ENCODE measurements around the gene NCKAP5.

NCKAP5 gene

GRCh38 chr2:133167990-133168389, 400.3 kb downstream of the NCKAP5 start:
- DNase-seq (ENCODE audit: low read depth): no peak
- no peak for TF ChIP-seq CTCF (IDR thresholded peaks at IDR 0.05; ENCODE audit: low read depth, low read length, missing control alignments)
- H3K4me3 ChIP-seq (ENCODE audit: low read depth, low read length): no peak overlapping the region
- in situ Hi-C loops (cut with HindIII; ENCODE audit: low sequenced_read_pairs): no loop called here

GRCh38 chr2:133167223-133167622, 401.0 kb downstream of the NCKAP5 start:
- no peak for DNase-seq (ENCODE audit: low read depth)
- H3K4me3 ChIP-seq (ENCODE audit: low read depth, low read length): no peak overlapping the region
- in situ Hi-C loops (cut with HindIII; ENCODE audit: low sequenced_read_pairs): no loop called here
- TF ChIP-seq CTCF (IDR thresholded peaks at IDR 0.05; ENCODE audit: low read depth, low read length, missing control alignments): no peak

GRCh38 chr2:133166031-133166430, 402.2 kb downstream of the NCKAP5 start:
- H3K4me3 ChIP-seq (ENCODE audit: low read depth, low read length): no peak overlapping the region
- DNase-seq (ENCODE audit: low read depth): no peak
- no peak for TF ChIP-seq CTCF (IDR thresholded peaks at IDR 0.05; ENCODE audit: low read depth, low read length, missing control alignments)
- in situ Hi-C loops (cut with HindIII; ENCODE audit: low sequenced_read_pairs): no loop called here

- H3K4me3 ChIP-seq (ENCODE audit: low read depth, low read length): no peak overlapping the region
- in situ Hi-C loops (cut with HindIII; ENCODE audit: low sequenced_read_pairs): no loop called here
- DNase-seq (ENCODE audit: low read depth): no peak
These were observed 405.2 kb downstream of the NCKAP5 start for GRCh38 chr2:133163111-133163510.

GRCh38 chr2:133158442-133158841, 409.8 kb downstream of the NCKAP5 start:
- in situ Hi-C loops (cut with HindIII; ENCODE audit: low sequenced_read_pairs): no loop called here
- no peak for TF ChIP-seq CTCF (IDR thresholded peaks at IDR 0.05; ENCODE audit: low read depth, low read length, missing control alignments)
- no peak for DNase-seq (ENCODE audit: low read depth)
- no peak overlapping the region for H3K4me3 ChIP-seq (ENCODE audit: low read depth, low read length)

More at GRCh38 chr2:133163111-133163510, 405.2 kb downstream of the NCKAP5 start:
- no peak for TF ChIP-seq CTCF (IDR thresholded peaks at IDR 0.05; ENCODE audit: low read depth, low read length, missing control alignments)

GRCh38 chr2:133158024-133158423, 410.2 kb downstream of the NCKAP5 start:
- H3K4me3 ChIP-seq (ENCODE audit: low read depth, low read length): no peak overlapping the region
- no peak for DNase-seq (ENCODE audit: low read depth)
- no peak for TF ChIP-seq CTCF (IDR thresholded peaks at IDR 0.05; ENCODE audit: low read depth, low read length, missing control alignments)
- in situ Hi-C loops (cut with HindIII; ENCODE audit: low sequenced_read_pairs): no loop called here

- H3K4me3 ChIP-seq (ENCODE audit: low read depth, low read length): no peak overlapping the region
- no peak for DNase-seq (ENCODE audit: low read depth)
- in situ Hi-C loops (cut with HindIII; ENCODE audit: low sequenced_read_pairs): no loop called here
- TF ChIP-seq CTCF (IDR thresholded peaks at IDR 0.05; ENCODE audit: low read depth, low read length, missing control alignments): no peak
These were observed 411.1 kb downstream of the NCKAP5 start for GRCh38 chr2:133157141-133157540.
